GM12878 (cell line): Measurements from ENCODE around the gene WDFY4. TPM values are rescaled to one million over a fixed set of nuclear protein-coding genes. Genes with fewer than 3 reads are reported as not detected.

Experiments
- ATF7 ChIP-seq: fragments of 450-650 bp; IDR thresholded peaks from 2 replicates; pipeline ENCODE4 v1.6.1; 2016; ENCODE audit warnings: low read depth, mild to moderate bottlenecking
- BCL11A ChIP-seq: IDR thresholded peaks from 2 replicates; pipeline ENCODE4 v1.6.1; 2011; ENCODE audit warnings: low read depth, low read length
- BHLHE40 ChIP-seq, 2 experiments: fragments of 450-650 bp in 1 of 2; IDR thresholded peaks; 2 replicates each; pipeline ENCODE4 v1.6.1; 2011 to 2017; ENCODE audit warnings: low read depth in 2 of 2, borderline replicate concordance in 1 of 2, improper control_type of control experiment in 1 of 2, low read length in 1 of 2, mild to moderate bottlenecking in 1 of 2
- BMI1 ChIP-seq: fragments of 450-650 bp; IDR thresholded peaks from 2 replicates; pipeline ENCODE4 v1.6.1; 2016; ENCODE audit warnings: mild to moderate bottlenecking, moderate library complexity, borderline replicate concordance
- CREM ChIP-seq: IDR thresholded peaks from 2 replicates; pipeline ENCODE4 v1.6.1; 2014; ENCODE audit warnings: antibody characterized with exemption, low read depth
- DPF2 ChIP-seq: fragments of 450-650 bp; IDR thresholded peaks from 2 replicates; pipeline ENCODE4 v1.6.1; 2017; ENCODE audit warnings: mild to moderate bottlenecking
- FOXK2 ChIP-seq: fragments of 450-650 bp; IDR thresholded peaks from 2 replicates; pipeline ENCODE4 v1.6.1; 2017; ENCODE audit warnings: mild to moderate bottlenecking, moderate library complexity
- GATAD2B ChIP-seq: fragments of 450-650 bp; conservative IDR thresholded peaks from 2 replicates; pipeline ENCODE4 v1.6.1; 2017; ENCODE audit warnings: low read depth, mild to moderate bottlenecking, moderate library complexity
- HDAC6 ChIP-seq: fragments of 200-600 bp; sonication (generic); IDR thresholded peaks from one replicate; pipeline ENCODE4 v1.8.0; 2017; ENCODE audit warnings: antibody characterized with exemption; ENCODE audit not compliant: unreplicated experiment
- IKZF2 ChIP-seq, 2 experiments: fragments of 450-650 bp; IDR thresholded peaks; 2 replicates each; pipeline ENCODE4 v1.6.1; 2017; ENCODE audit warnings: mild to moderate bottlenecking in 2 of 2, moderate library complexity in 2 of 2
- KDM1A ChIP-seq: fragments of 200-600 bp; sonication (generic); IDR thresholded peaks from 2 replicates; pipeline ENCODE4 v1.6.1; 2016; ENCODE audit warnings: borderline replicate concordance
- MEF2B ChIP-seq: fragments of 450-650 bp; IDR thresholded peaks from 2 replicates; pipeline ENCODE4 v1.6.1; 2018; ENCODE audit warnings: mild to moderate bottlenecking, moderate library complexity; ENCODE audit not compliant: partially characterized antibody, poor library complexity, severe bottlenecking
- MYC ChIP-seq: IDR thresholded peaks from 2 replicates; pipeline ENCODE4 v1.6.1; 2011; ENCODE audit warnings: mild to moderate bottlenecking, low read length, moderate library complexity, inconsistent platforms; ENCODE audit not compliant: insufficient read depth, insufficient replicate concordance, insufficient read length, severe bottlenecking
- NFIC ChIP-seq: IDR thresholded peaks from 2 replicates; pipeline ENCODE4 v1.6.1; 2012; ENCODE audit warnings: low read depth, mild to moderate bottlenecking, inconsistent platforms, low read length, moderate library complexity
- NKRF ChIP-seq: fragments of 450-650 bp; conservative IDR thresholded peaks from 2 replicates; pipeline ENCODE4 v1.6.1; 2017; ENCODE audit warnings: mild to moderate bottlenecking, moderate library complexity
- NR2F1 ChIP-seq: fragments of 450-650 bp; conservative IDR thresholded peaks from 2 replicates; pipeline ENCODE4 v1.6.1; 2017; ENCODE audit warnings: mild to moderate bottlenecking
- PAX5 ChIP-seq: IDR thresholded peaks from 2 replicates; pipeline ENCODE4 v1.6.1; 2011; ENCODE audit warnings: low read depth, low read length, borderline replicate concordance
- POLR2AphosphoS2 ChIP-seq: IDR thresholded peaks from 2 replicates; pipeline ENCODE4 v1.6.1; 2011; ENCODE audit warnings: low read depth, mild to moderate bottlenecking, low read length, improper control_type of control experiment, moderate library complexity
- RAD21 ChIP-seq: IDR thresholded peaks from 2 replicates; pipeline ENCODE4 v1.6.1; 2011; ENCODE audit warnings: mild to moderate bottlenecking, low read depth, low read length, moderate library complexity; ENCODE audit not compliant: insufficient read depth
- RELB ChIP-seq: fragments of 450-650 bp; IDR thresholded peaks from 2 replicates; pipeline ENCODE4 v1.6.1; 2017; ENCODE audit warnings: low read depth, mild to moderate bottlenecking, moderate library complexity
- SPI1 ChIP-seq: IDR thresholded peaks from 2 replicates; pipeline ENCODE4 v1.6.1; 2011; ENCODE audit warnings: low read depth, mild to moderate bottlenecking, low read length, moderate library complexity, borderline replicate concordance; ENCODE audit not compliant: insufficient read depth
- TCF12 ChIP-seq: IDR thresholded peaks from 2 replicates; pipeline ENCODE4 v1.6.1; 2011; ENCODE audit warnings: low read depth, mild to moderate bottlenecking, low read length
- polyA plus RNA-seq, 11 experiments: library from polyadenylated mRNA; depleted of rRNA in 4 of 11; unstranded in 6 of 11; stranded (reverse) in 5 of 11; fragments of >200 nt; fragmentation: Nextera tagmentation in 4 of 11; fragmentation: Illumina TruSeq in 1 of 11; extraction: Ambion mirVana in 4 of 11; extraction: Trizol in 1 of 11; gene quantifications; 1 replicate in 1 of 11; 2 replicates in 10 of 11; pipeline versions ENCODE4 v1.2.1 to v1.2.3, GENCODE V29; 2011 to 2016; ENCODE audit warnings: inconsistent platforms in 2 of 11, missing spikeins in 2 of 11, low read depth in 1 of 11
- total RNA-seq, 4 experiments: library from RNA; depleted of rRNA in 3 of 4; stranded (reverse); fragments of >200 nt in 3 of 4; fragmentation: Illumina TruSeq in 1 of 4; extraction: Trizol in 1 of 4; gene quantifications; 2 replicates each; pipeline versions ENCODE4 v1.2.1 to v1.2.3, GENCODE V29; 2013 to 2021
- TF ChIP-seq, protein P1 (sequence below): IDR thresholded peaks from 2 replicates; pipeline ENCODE4 v1.6.1; 2011; ENCODE audit warnings: low read depth, mild to moderate bottlenecking, low read length, moderate library complexity, borderline replicate concordance; ENCODE audit errors: extremely low read depth
- TF ChIP-seq, protein P2 (sequence below): IDR thresholded peaks from 2 replicates; pipeline ENCODE4 v1.6.1; 2011; ENCODE audit warnings: borderline replicate concordance, low read depth, mild to moderate bottlenecking, moderate library complexity, low read length; ENCODE audit not compliant: insufficient read depth, poor library complexity, severe bottlenecking

The WDFY4 gene
- total and polyA plus RNA-seq, 10 of the 15 experiments (the other 5 are each of a cell fraction or from before 2014, with no cell fraction given): 13.5 to 132 (median 47.3) TPM

DNA sequence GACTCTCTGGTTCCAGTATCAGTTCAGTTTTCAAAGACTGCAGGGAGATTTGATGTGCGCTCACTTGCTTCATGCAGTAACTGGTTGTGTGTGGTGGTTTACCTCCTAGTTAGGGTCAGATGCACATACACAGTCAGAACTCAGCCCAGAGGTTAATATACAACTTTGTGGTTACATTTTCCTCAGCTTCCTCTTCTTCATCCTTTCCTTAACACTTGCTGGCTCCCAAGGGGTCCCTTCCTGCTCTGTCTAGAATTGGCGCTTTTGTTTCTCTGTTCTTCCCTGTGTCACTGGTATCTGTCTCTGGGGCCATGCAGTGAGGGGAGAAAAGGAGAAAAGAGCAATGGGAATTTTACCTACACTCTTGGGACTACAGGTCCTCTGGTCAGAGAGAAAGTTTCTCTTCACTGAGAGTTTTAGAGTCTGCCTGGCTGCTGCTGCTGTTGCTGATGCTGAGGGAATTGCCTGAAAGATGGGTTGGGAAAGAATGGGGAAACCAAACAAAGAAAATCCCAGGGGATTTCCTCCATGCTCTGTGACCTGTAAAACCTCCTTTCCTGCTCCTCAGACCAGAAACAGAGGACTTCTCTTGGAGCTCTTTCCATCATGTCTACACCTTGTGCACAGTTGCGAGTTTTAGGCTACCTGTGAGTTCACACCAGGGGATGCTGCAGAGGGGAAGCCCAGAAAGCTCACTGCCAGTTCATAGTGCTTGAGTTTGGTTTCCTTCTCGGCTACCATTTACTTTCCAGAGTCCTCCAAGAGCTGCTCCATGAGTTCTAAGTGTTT, 74.6 kb downstream of the WDFY4 start (continued):
- TF ChIP-seq NR2F1 (peak; percentile 80), RAD21 (no peak), NFIC (peak; percentile 68), NKRF (0 out of 2 replicates have a peak, but pooled peaks have one; percentile 24), FOXK2 (no peak), BCL11A (peak; percentile 65), CREM (no peak), MEF2B (peak; percentile 98), SPI1 (0 out of 2 replicates have a peak, but pooled peaks have one; percentile 28), MYC (no peak), ATF7 (peak; percentile 60), GATAD2B (peak; percentile 97), KDM1A (no peak), BMI1 (peak; percentile 48; the same call in 1 of the 2 replicates), BHLHE40 (IDR thresholded peaks at IDR 0.05; ENCODE audit: borderline replicate concordance in 1 of 2, low read depth in 2 of 2, low read length in 1 of 2) (peak in 1 of 2 experiments; percentile 48; a peak in 1 of 4 replicates), POLR2AphosphoS2 (no peak), RELB (peak; percentile 94), HDAC6 (no peak), DPF2 (peak; percentile 80), TCF12 (0 out of 2 replicates have a peak, but pooled peaks have one; percentile 8), IKZF2 (IDR thresholded peaks at IDR 0.05) (peak; percentile 99), PAX5 (peak; percentile 61; the same call in 1 of the 2 replicates)
- TF ChIP-seq, protein P1, sequence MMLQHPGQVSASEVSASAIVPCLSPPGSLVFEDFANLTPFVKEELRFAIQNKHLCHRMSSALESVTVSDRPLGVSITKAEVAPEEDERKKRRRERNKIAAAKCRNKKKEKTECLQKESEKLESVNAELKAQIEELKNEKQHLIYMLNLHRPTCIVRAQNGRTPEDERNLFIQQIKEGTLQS: no peak
- TF ChIP-seq, protein P2, sequence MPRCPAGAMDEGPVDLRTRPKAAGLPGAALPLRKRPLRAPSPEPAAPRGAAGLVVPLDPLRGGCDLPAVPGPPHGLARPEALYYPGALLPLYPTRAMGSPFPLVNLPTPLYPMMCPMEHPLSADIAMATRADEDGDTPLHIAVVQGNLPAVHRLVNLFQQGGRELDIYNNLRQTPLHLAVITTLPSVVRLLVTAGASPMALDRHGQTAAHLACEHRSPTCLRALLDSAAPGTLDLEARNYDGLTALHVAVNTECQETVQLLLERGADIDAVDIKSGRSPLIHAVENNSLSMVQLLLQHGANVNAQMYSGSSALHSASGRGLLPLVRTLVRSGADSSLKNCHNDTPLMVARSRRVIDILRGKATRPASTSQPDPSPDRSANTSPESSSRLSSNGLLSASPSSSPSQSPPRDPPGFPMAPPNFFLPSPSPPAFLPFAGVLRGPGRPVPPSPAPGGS: peak; percentile 35
